ENCODE data around the gene TPD52L1. TPM values are rescaled to one million over a fixed set of nuclear protein-coding genes. Genes with fewer than 3 reads are reported as not detected.

The TPD52L1 gene
- total and polyA plus RNA-seq, 2 of the 4 experiments (the other 2 are of a cell fraction) = 10.2 to 13.5 TPM

- no peak for TF ChIP-seq RAD21 (IDR thresholded peaks at IDR 0.05; ENCODE audit: low read length)
- TF ChIP-seq CTCF (conservative IDR thresholded peaks at IDR 0.05; ENCODE audit: low read depth, low read length) = no peak
- TF ChIP-seq MAZ (IDR thresholded peaks at IDR 0.05; ENCODE audit: borderline replicate concordance, low read depth, low read length) = no peak
- no peak for TF ChIP-seq POLR2A (IDR thresholded peaks at IDR 0.05; ENCODE audit: low read depth, low read length)
- no peak for TF ChIP-seq CHD1 (IDR thresholded peaks at IDR 0.05; ENCODE audit: low read depth, low read length)
- no peak overlapping the region for H3K27ac ChIP-seq (ENCODE audit: insufficient read depth, low read length)
- H2BK20ac ChIP-seq (ENCODE audit: low read depth, low read length) = no peak overlapping the region
- H2BK5ac ChIP-seq (ENCODE audit: low read depth, low read length, poor library complexity, severe bottlenecking) = no peak overlapping the region
- no peaks in the 10 kb centered on the region for H3K79me1 ChIP-seq (ENCODE audit: low read depth in 1 of 2, low read length in 2 of 2)
- no peaks in the 10 kb centered on the region for H3K36me3 ChIP-seq (ENCODE audit: control insufficient read depth, insufficient read depth, low read length)
- H3K18ac ChIP-seq (ENCODE audit: low read depth, low read length) = no peak overlapping the region
- no peaks in the 10 kb centered on the region for H3K9me3 ChIP-seq (ENCODE audit: control insufficient read depth, insufficient read depth, low read length)
- no peak overlapping the region for H3K23ac ChIP-seq (ENCODE audit: low read depth, low read length)
- peaks cover 10% of the 10 kb centered on the region for H3K4me1 ChIP-seq (ENCODE audit: control insufficient read depth, insufficient read depth, low read length)
- in situ Hi-C loops (cut with MboI; ENCODE audit: low sequenced_read_pairs) (no loop called here), dilution Hi-C loops (cut with HindIII; ENCODE audit: low sequenced_read_pairs, unreplicated experiment) (no loop called here), intact Hi-C loops (cut with micrococcal nuclease) (no loop called here)
- H2BK120ac ChIP-seq (ENCODE audit: low read depth, low read length) = no peak overlapping the region
- peaks cover 3% of the 10 kb centered on the region; the same call in 1 of the 2 replicates for H3K9me1 ChIP-seq (ENCODE audit: insufficient read depth, low read length)
- ATAC-seq (ENCODE audit: low read depth) (no peak), DNase-seq (no peak)
- H3K9ac ChIP-seq (ENCODE audit: low read depth, low read length) = no peak overlapping the region
- H2AK5ac ChIP-seq (ENCODE audit: low read depth, low read length) = no peak overlapping the region
- H2BK15ac ChIP-seq (ENCODE audit: low read depth, low read length) = no peak overlapping the region
- no peak overlapping the region for H4K8ac ChIP-seq (ENCODE audit: low read depth in 2 of 2, low read length in 2 of 2)
- H4K91ac ChIP-seq (ENCODE audit: insufficient read depth, low read depth, low read length) = no peak overlapping the region
- no peak overlapping the region for H3K56ac ChIP-seq (ENCODE audit: extremely low read depth, insufficient read depth, low read length)
- no peaks in the 10 kb centered on the region for H4K20me1 ChIP-seq (ENCODE audit: insufficient read depth, low read length)
- ChIA-PET POLR2A (ENCODE audit: unreplicated experiment) (no interaction called here), CTCF (no interaction called here)
- H2AK9ac ChIP-seq (replicated peaks; ENCODE audit: low read depth, low read length, poor library complexity) = no peak overlapping the region
- H2AFZ ChIP-seq (replicated peaks; ENCODE audit: low read length, poor library complexity) = no peak overlapping the region
- H3K27me3 ChIP-seq (ENCODE audit: control insufficient read depth, insufficient read depth, low read length) = no peaks in the 10 kb centered on the region
- no peak overlapping the region for H3K14ac ChIP-seq (replicated peaks; ENCODE audit: low read depth, low read length)
- no peak overlapping the region for H3K4me3 ChIP-seq (ENCODE audit: insufficient read depth, low read depth, low read length)
- WGBS, 2 experiments (ENCODE audit: extremely low coverage in 2 of 2, insufficient read length in 1 of 2) = 100% methylated on average over 1 of the region's 3 CpGs; no CpG with 5 or more reads in 1 of the 2 experiments
- H3K4ac ChIP-seq (ENCODE audit: low read depth, low read length) = no peak overlapping the region
- no TSS peak for BruUV-seq (replicated peaks)
- H4K5ac ChIP-seq (ENCODE audit: low read depth, low read length) = no peak overlapping the region
- no peak overlapping the region for H3K4me2 ChIP-seq (ENCODE audit: low read depth, low read length)
Measured at GRCh38 chr6:125195526-125195925, 42.0 kb downstream of the TPD52L1 start.

Measured in IMR-90 (cell line).